Tibial nerve (tissue), 4 donors: Measurements from ENCODE around the gene CYSRT1. TPM values are rescaled to one million over a fixed set of nuclear protein-coding genes. Genes with fewer than 3 reads are reported as not detected.

Experiments used
- DNase-seq, 2 donors: peaks; one replicate each; pipeline ENCODE4 v3.0.0-alpha.2; 2019; ENCODE audit warnings: low spot score in 2 of 2
- H3K27ac ChIP-seq, 4 donors: fragments of 200-600 bp; sonication (generic) in 3 of 4; one replicate each; pipeline ENCODE4 v1.5.1; 2017 to 2019; ENCODE audit warnings: mild to moderate bottlenecking in 1 of 4
- H3K27me3 ChIP-seq, 2 donors: fragments of 200-600 bp; sonication (generic) in 1 of 2; one replicate each; pipeline versions ENCODE4 v1.5.1 to v1.6.0; 2017 to 2019
- H3K36me3 ChIP-seq, 3 donors: fragments of 200-600 bp; sonication (generic); one replicate each; pipeline ENCODE4 v1.5.1; 2018 to 2019
- H3K4me1 ChIP-seq, 4 donors: fragments of 200-600 bp; sonication (generic) in 3 of 4; one replicate each; pipeline ENCODE4 v1.5.1; 2017 to 2019
- H3K4me3 ChIP-seq, 4 donors: fragments of 200-600 bp; sonication (generic) in 3 of 4; one replicate each; pipeline ENCODE4 v1.5.1; 2017 to 2019; ENCODE audit warnings: mild to moderate bottlenecking in 1 of 4, moderate library complexity in 1 of 4
- H3K9me3 ChIP-seq, 4 donors: fragments of 200-600 bp; sonication (generic) in 3 of 4; one replicate each; pipeline ENCODE4 v1.5.1; 2017 to 2019
- CTCF ChIP-seq, 5 experiments: fragments of 200-600 bp in 3 of 5; fragments of 450-650 bp in 2 of 5; sonication (generic) in 3 of 5; IDR thresholded peaks; one replicate each; pipeline ENCODE4 v1.5.1; 2016 to 2019; ENCODE audit warnings: antibody characterized with exemption in 5 of 5, mild to moderate bottlenecking in 3 of 5, moderate library complexity in 2 of 5
- EP300 ChIP-seq, 2 donors: sonication (generic); formaldehyde crosslinking; IDR thresholded peaks; one replicate each; pipeline ENCODE4 v1.6.1; 2017; ENCODE audit warnings: antibody characterized with exemption in 2 of 2, mild to moderate bottlenecking in 1 of 2
- POLR2A ChIP-seq, 2 donors: fragments of 450-650 bp; IDR thresholded peaks; one replicate each; pipeline ENCODE4 v1.6.1; 2017; ENCODE audit warnings: antibody characterized with exemption in 2 of 2, mild to moderate bottlenecking in 2 of 2, moderate library complexity in 2 of 2
- WGBS, 2 donors: methylation state at CpG; one replicate each; pipeline ENCODE4 v1.1.5; 2018; 5-methylcytosine and 5-hydroxymethylcytosine counted together
- total RNA-seq, 4 donors: library from RNA; depleted of rRNA; stranded (reverse); fragments of >200 nt; gene quantifications; one replicate each; pipeline ENCODE4 v1.1.0, GENCODE V29; 2016

Gene CYSRT1
- total RNA-seq, 4 donors from 2014 or later = not detected

- H3K4me3 ChIP-seq = no peak overlapping the region
- TF ChIP-seq EP300 (IDR thresholded peaks at IDR 0.05) (no peak), POLR2A (IDR thresholded peaks at IDR 0.05) (no peak), CTCF (IDR thresholded peaks at IDR 0.05) (no peak)
- H3K36me3 ChIP-seq = peaks cover 0 to 37% (median 7%) of the 10 kb centered on the region in 3 donors
- no peak overlapping the region for H3K27ac ChIP-seq
- 42 to 72% methylated on average over 2 to 3 of the region's 3 CpGs for WGBS, 2 donors
- H3K4me1 ChIP-seq = peaks cover 7 to 66% (median 31%) of the 10 kb centered on the region in 4 donors
- H3K9me3 ChIP-seq = no peaks in the 10 kb centered on the region
- no peak for DNase-seq
- no peaks in the 10 kb centered on the region for H3K27me3 ChIP-seq
Measured at GRCh38 chr9:137191245-137191644, 33.7 kb upstream of the CYSRT1 start.

DNA sequence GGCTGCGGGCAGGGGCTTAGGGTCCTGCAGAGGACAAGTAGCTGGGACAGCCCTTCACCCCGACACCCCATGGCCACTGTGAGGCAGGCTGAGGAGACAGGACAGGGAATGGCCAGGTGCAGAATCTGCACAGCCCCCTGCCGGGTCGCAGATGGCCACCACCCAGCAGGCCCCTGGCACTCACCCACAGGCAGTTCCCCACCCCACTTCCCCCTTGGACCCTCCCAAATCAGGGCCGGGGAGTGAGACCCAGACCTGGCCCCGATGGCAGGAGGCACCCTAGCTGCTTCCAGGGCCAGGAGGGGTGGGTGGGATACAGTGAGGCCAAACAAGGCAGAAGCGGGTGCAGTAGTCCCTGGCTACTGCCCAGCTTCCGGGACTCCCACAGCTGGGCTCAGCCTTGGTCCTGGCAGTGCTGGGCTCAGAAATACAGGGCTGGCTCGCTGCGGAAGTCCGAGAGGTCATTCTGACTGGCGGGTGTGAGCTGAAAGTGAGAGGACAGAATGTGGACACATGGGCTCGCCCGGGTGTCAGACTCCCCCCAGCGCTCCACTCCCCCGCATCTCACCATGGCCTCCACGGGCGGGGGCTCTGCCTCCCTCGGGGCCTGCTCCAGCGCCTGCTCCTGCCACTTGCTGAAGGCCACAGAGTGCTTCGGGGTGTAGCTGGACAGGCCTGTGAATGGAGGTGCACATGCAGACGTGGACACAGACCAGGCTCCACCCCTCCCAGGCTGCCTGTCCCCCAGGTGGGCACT is 33.1 kb upstream of the CYSRT1 start:
- Histone ChIP-seq H3K27ac (no peak overlapping the region), H3K4me1 (peaks cover 7 to 64% (median 26%) of the 10 kb centered on the region in 4 donors), H3K4me3 (no peak overlapping the region), H3K27me3 (no peaks in the 10 kb centered on the region), H3K9me3 (no peaks in the 10 kb centered on the region), H3K36me3 (peaks cover 0 to 32% (median 7%) of the 10 kb centered on the region in 3 donors)
- 76 to 80% methylated on average over 19 of the region's 22 CpGs for WGBS, 2 donors
- no peak for TF ChIP-seq POLR2A (IDR thresholded peaks at IDR 0.05)
- TF ChIP-seq EP300 (IDR thresholded peaks at IDR 0.05) = no peak
- TF ChIP-seq CTCF (IDR thresholded peaks at IDR 0.05) = no peak
- DNase-seq = no peak

DNA sequence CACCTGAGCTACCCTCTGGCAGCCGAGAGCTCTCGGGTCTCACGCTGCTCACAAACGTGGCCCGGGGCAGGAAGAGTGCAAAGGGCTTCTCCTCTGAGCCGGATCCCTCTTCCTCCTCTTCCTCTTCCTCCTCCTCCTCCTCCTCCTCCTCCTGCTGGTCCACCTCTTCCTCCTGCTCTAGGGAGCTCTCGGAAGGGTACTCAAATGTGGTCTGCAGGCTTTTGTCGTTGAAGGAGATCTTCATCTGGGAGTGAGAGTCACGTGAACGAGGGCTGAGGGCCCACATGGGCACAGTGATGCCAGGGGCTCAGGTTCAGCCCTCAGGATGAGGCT is 32.6 kb upstream of the CYSRT1 start:
- H3K27ac ChIP-seq = no peak overlapping the region
- peaks cover 0 to 27% (median 7%) of the 10 kb centered on the region in 3 donors for H3K36me3 ChIP-seq
- peaks cover 7 to 64% (median 20%) of the 10 kb centered on the region in 4 donors for H3K4me1 ChIP-seq
- H3K27me3 ChIP-seq = no peaks in the 10 kb centered on the region
- WGBS, 2 donors = 75 to 79% methylated on average over 10 of the region's 10 CpGs
- H3K9me3 ChIP-seq = no peaks in the 10 kb centered on the region
- H3K4me3 ChIP-seq = no peak overlapping the region
- TF ChIP-seq POLR2A (IDR thresholded peaks at IDR 0.05) = no peak
- TF ChIP-seq EP300 (IDR thresholded peaks at IDR 0.05) = no peak
- TF ChIP-seq CTCF (IDR thresholded peaks at IDR 0.05) = no peak
- DNase-seq = no peak

- DNase-seq = no peak
- Histone ChIP-seq H3K27me3 (no peaks in the 10 kb centered on the region), H3K4me3 (no peak overlapping the region), H3K4me1 (peaks cover 7 to 64% (median 17%) of the 10 kb centered on the region in 4 donors), H3K9me3 (no peaks in the 10 kb centered on the region), H3K27ac (no peak overlapping the region), H3K36me3 (peaks cover 0 to 27% (median 7%) of the 10 kb centered on the region in 3 donors)
- TF ChIP-seq CTCF (IDR thresholded peaks at IDR 0.05) (no peak), EP300 (IDR thresholded peaks at IDR 0.05) (no peak), POLR2A (IDR thresholded peaks at IDR 0.05) (no peak)
- 60 to 86% methylated on average over 1 to 2 of the region's 2 CpGs for WGBS, 2 donors
Measured at GRCh38 chr9:137192859-137193258, 32.1 kb upstream of the CYSRT1 start.

DNA sequence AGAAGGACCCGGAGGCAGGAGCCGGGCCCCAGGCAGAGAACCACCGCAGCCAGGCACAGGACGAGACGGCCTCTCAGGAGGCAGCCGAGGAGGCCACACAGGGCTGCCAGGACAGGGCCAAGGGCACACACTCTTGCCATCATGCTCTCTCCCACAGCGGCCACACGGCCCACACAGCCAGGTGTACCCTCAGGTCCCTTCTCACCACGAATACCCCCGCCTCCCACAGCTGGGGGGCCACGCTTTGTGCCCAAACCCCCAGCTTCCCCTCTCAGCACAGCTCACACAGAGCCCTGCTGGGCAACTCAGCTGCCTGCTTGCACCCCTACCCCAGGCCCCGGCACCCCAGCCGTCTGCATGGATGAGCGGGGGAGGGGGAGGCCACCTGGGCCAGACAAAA is 31.2 kb upstream of the CYSRT1 start:
- H3K27me3 ChIP-seq = no peaks in the 10 kb centered on the region
- 84 to 86% methylated on average over 11 to 13 of the region's 14 CpGs for WGBS, 2 donors
- no peak for DNase-seq
- TF ChIP-seq CTCF (IDR thresholded peaks at IDR 0.05) = no peak
- TF ChIP-seq POLR2A (IDR thresholded peaks at IDR 0.05) = no peak
- TF ChIP-seq EP300 (IDR thresholded peaks at IDR 0.05) = no peak
- H3K36me3 ChIP-seq = peaks cover 0 to 27% (median 7%) of the 10 kb centered on the region in 3 donors
- peaks cover 7 to 72% (median 20%) of the 10 kb centered on the region in 4 donors for H3K4me1 ChIP-seq
- no peak overlapping the region for H3K27ac ChIP-seq
- H3K4me3 ChIP-seq = no peak overlapping the region
- H3K9me3 ChIP-seq = no peaks in the 10 kb centered on the region
